ENCODE results near the gene PARP15.

GRCh38 chr3:122626515-122627180 lies 49.2 kb downstream of the PARP15 start:
- TF ChIP-seq POLR2AphosphoS5 (IDR thresholded peaks at IDR 0.05) (no peak), CTCF (IDR thresholded peaks at IDR 0.05) (no peak), POLR2A (IDR thresholded peaks at IDR 0.05) (no peak)

Data from gastroesophageal sphincter (tissue), 3 donors.